GM21367 (cell line): ENCODE results near the gene SND1.

Experiments used
- ATAC-seq: cut with Tn5 transposase; IDR thresholded peaks from one replicate; pipeline ENCODE4 v1.9.1; 2021; ENCODE audit not compliant: unreplicated experiment

SND1 gene

GRCh38 chr7:128076796-128077271, 424.8 kb downstream of the SND1 start:
- no peak for ATAC-seq

GRCh38 chr7:128078309-128078708, 426.3 kb downstream of the SND1 start:
- no peak for ATAC-seq

DNA sequence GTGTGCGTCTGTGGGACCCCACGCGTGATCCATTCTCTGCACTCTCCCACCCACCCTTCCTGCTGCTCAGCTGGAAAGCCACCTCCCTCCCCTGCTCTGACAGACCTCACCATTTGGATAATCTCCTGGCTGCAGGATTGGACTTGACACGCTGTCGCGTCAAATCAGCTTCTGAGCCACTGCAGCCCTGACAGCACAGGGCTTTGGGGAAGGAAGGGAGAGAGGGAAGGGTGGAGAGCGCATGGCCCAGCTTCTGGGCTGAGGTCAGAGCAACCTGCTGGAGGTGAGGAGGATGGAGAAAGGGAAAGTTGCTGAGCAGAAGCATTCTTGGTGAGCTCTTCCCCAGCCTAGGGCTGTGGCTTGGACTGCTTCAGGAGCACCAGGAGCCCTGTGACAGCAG, 428.2 kb downstream of the SND1 start:
- no peak for ATAC-seq

- no peak for ATAC-seq
Observed at GRCh38 chr7:128081351-128081750, 429.4 kb downstream of the SND1 start.

DNA sequence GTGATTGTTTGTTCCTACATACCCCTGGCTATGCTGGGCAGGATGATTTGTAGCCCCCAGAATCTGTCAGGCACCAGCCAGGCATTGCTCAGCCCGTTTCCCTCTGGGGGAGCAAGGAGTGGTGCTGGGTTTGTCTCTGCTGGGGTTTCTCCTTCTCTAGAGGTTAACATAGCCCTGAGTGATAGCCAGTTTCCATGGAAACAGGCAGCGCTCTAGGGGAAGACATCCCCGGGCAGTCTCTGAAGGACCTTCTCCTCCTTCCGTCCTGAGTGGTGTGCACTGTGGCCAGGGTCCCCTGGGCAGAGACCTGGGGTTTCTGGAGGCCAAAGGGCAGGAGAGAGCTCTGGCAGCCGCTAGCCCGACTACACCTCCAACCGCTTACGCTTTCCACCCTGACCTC, 429.8 kb downstream of the SND1 start:
- ATAC-seq = no peak

- no peak for ATAC-seq
Observed at GRCh38 chr7:128082431-128082830, 430.4 kb downstream of the SND1 start.

- no peak for ATAC-seq
Observed at GRCh38 chr7:128084896-128085608, 433.1 kb downstream of the SND1 start.

- ATAC-seq = no peak
Observed at GRCh38 chr7:128090492-128090891, 438.5 kb downstream of the SND1 start.

DNA sequence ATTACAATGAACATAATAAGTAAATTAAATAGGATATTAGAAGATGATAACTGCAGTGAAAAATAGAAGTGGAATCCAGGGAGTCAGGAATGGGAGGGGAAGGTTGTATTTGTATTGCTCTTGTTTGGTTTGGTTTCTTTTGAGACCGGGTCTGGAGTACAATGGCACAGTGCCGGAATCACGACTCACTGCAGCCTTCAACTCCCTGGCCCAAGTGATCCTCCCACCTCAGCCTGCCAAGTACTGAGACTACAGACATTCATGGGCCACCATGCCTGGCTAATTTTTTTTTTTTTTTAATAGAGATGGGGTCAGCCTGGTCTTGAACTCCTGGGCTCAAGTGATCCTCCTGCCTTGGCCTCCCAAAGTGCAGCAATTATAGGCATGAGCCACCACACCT, 439.1 kb downstream of the SND1 start:
- ATAC-seq = no peak

DNA sequence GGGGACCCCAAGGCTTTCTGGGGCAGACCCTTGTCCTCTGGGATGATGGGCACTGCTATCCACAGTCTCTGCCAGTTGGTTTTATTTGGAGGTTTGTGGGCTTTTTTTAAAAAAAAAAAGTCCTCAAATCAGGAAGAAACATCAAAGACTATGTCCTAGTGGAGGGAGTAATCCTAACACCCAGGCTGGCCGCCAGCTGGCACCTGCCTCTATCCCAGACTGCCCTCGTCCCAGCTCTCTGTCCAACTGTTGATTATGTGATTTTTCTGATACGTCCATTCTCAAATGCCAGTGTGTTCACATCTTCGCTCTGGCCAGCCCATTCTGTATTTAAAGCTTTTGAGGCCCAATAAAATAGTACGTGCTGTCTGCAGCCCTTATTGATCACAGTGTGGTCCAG, 440.2 kb downstream of the SND1 start:
- no peak for ATAC-seq

DNA sequence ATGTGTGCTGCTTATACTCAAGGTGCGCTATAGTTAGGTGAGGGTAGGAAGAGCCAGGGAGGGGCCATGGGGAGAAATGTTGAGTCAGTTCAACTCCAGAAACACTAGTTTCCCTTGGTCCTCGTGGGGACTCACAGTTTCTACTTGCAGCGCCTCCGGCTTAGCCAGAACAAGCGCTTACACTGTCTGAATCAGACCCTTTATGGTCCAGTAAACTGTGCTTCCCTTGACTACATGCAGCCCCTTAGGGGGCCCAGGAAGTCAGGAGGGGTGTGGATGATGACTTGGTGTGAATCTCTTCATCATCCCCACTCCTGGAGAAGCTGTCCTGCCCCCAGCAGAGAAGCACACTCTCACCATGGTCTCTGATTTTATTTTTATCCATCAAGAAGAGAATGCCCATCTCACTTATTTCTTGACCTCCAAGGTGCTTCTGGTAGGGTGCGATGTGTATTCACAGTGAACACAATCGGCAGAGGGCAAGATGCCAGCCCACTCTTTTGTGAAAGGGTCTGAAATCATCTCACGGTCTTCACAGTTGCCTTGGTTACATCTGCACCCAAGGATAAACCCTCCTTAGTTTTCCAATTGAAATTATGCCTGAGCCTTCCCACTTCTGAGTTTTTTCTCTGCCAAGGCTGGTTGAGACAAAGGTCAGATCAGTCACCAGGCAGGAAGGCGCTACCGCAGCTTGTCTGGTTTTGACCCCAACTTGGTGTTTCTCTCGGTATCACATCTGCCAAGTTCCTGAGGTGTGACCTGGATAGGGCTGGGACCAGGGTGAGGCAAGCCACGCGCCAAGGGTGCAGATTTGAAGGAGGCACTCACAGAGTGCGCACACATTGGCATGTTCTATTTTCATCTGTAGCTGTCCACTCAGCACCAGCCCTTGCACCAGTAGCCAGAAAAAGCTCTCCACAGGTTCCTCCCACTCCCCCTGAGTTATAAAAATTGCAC, 441.9 kb downstream of the SND1 start:
- no peak for ATAC-seq

GRCh38 chr7:128094686-128095085, 442.7 kb downstream of the SND1 start:
- no peak for ATAC-seq

GRCh38 chr7:128097211-128097731, 445.3 kb downstream of the SND1 start:
- ATAC-seq = no peak

DNA sequence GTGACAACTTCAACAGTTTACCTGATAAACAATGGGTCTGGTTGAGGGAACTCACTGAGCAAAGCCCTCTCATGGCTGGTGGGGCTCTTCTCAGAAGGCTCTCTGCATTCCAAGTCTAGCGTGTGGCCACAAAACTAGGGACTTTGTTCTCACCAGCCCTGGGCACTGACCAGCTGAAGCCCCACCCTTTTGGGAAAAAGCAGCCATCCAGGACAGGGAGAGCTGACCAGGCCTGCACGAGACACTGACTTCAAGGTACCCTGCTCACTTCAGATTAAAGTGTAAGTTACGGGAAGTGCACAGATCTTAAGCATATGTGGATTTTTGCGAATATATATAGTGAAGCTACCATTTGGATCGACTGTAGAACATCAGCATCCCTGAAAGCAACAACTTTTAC, 446.6 kb downstream of the SND1 start:
- no peak for ATAC-seq

GRCh38 chr7:128099204-128099671, 447.2 kb downstream of the SND1 start:
- no peak for ATAC-seq

DNA sequence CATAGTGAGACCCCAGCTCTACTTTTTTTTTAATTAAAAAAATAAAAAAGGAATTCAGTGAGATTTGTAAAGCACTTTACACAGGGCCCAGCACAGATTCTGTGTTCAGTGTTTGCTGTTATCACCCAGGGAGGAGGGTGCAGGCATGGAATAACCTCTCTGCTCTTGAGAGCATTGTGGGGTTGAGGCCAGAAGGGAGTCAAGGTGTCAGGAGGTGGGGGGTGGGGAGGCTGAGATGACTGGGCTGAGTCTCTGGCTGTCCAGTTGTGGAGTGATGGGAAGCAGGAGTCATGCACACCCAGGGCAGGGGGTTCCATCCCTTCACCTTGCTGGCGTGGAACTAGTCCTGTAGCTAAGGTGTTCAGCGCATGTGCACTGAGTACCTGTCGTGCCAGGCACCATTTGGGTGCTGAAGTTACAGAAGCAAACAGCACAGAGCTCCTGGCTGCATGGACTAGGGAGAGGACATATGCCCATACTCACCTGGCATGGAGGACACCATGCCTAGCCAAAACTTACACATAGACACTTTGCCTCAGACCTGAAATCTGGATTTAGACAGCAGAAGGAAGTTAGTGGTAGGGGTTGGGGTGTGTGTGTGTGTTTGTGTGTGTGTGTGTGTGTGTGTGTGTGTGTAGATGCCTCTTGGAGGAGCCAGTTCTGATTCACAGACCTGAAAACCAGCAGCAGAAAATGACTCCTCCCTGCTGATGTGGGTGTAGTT, 448.4 kb downstream of the SND1 start:
- no peak for ATAC-seq

- ATAC-seq = no peak
Observed at GRCh38 chr7:128100949-128101713, 449.1 kb downstream of the SND1 start.

- ATAC-seq = no peak
Observed at GRCh38 chr7:128102490-128103291, 450.7 kb downstream of the SND1 start.

DNA sequence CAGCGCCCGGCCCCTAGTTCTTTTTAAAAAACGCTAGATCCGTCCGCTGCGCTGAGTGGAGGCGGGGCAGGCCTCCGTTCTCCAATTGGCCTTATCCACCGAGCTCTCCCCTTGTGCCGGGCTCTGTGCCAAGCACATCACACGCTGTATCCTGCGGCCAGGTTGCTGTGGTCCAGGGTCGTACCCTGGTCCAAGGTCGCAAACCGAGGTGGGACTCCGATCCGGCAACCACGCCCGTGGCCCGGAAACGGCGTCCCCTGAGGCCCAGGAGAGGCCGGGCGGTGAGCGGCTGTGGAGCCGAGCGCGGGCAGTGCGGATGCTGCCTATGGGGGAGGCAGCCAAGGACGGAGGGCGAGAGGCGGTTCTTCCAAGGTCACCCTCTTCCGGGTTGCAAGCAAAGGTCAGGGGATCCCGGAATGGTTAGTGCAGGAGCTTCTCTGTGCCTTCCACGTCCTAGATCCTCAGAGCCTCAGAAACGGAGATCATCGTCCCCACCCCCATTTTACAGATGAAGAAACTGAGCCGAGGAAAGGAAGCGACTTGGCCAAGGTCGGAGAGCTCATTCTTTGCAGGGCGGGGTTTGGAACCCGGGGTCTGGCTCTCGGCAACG, 451.6 kb downstream of the SND1 start:
- no peak for ATAC-seq
